ENCODE measurements around the gene TMC2. TPM values are rescaled to one million over a fixed set of nuclear protein-coding genes. Genes with fewer than 3 reads are reported as not detected.

Gene TMC2
- total RNA-seq, 4 donors from 2014 or later = 0.27 TPM; not detected in 3

- DNase-seq = no peak
- Histone ChIP-seq H3K4me3 (no peak overlapping the region), H3K27me3 (no peaks in the 10 kb centered on the region), H3K27ac (no peak overlapping the region), H3K4me1 (no peaks in the 10 kb centered on the region), H3K9me3 (no peaks in the 10 kb centered on the region), H3K36me3 (no peaks in the 10 kb centered on the region)
- no peak for TF ChIP-seq POLR2A (IDR thresholded peaks at IDR 0.05)
- no peak for TF ChIP-seq CTCF (IDR thresholded peaks at IDR 0.05)
Measured at GRCh38 chr20:2617099-2617714, 80.8 kb downstream of the TMC2 start.

- H3K9me3 ChIP-seq = no peaks in the 10 kb centered on the region
- no peak overlapping the region for H3K27ac ChIP-seq
- H3K4me3 ChIP-seq = no peak overlapping the region
- no peaks in the 10 kb centered on the region for H3K36me3 ChIP-seq
- H3K27me3 ChIP-seq = no peaks in the 10 kb centered on the region
- DNase-seq = no peak
- TF ChIP-seq CTCF (IDR thresholded peaks at IDR 0.05) (no peak), POLR2A (IDR thresholded peaks at IDR 0.05) (no peak)
- H3K4me1 ChIP-seq = no peaks in the 10 kb centered on the region
Measured at GRCh38 chr20:2618815-2619214, 82.4 kb downstream of the TMC2 start.

- no peaks in the 10 kb centered on the region for H3K36me3 ChIP-seq
- TF ChIP-seq CTCF (IDR thresholded peaks at IDR 0.05) (no peak), POLR2A (IDR thresholded peaks at IDR 0.05) (no peak)
- no peaks in the 10 kb centered on the region for H3K27me3 ChIP-seq
- H3K9me3 ChIP-seq = no peaks in the 10 kb centered on the region
- H3K4me1 ChIP-seq = no peaks in the 10 kb centered on the region
- DNase-seq = no peak
- H3K27ac ChIP-seq = no peak overlapping the region
- H3K4me3 ChIP-seq = no peak overlapping the region
Measured at GRCh38 chr20:2619337-2619736, 83.0 kb downstream of the TMC2 start.

- Histone ChIP-seq H3K27me3 (no peaks in the 10 kb centered on the region), H3K9me3 (no peaks in the 10 kb centered on the region), H3K36me3 (no peaks in the 10 kb centered on the region), H3K4me1 (no peaks in the 10 kb centered on the region), H3K4me3 (no peak overlapping the region), H3K27ac (no peak overlapping the region)
- no peak for DNase-seq
- TF ChIP-seq CTCF (IDR thresholded peaks at IDR 0.05) (no peak), POLR2A (IDR thresholded peaks at IDR 0.05) (no peak)
Measured at GRCh38 chr20:2619961-2620595, 83.7 kb downstream of the TMC2 start.

- Histone ChIP-seq H3K4me1 (no peaks in the 10 kb centered on the region), H3K27ac (no peak overlapping the region), H3K27me3 (no peaks in the 10 kb centered on the region), H3K4me3 (no peak overlapping the region), H3K9me3 (no peaks in the 10 kb centered on the region), H3K36me3 (no peaks in the 10 kb centered on the region)
- TF ChIP-seq POLR2A (IDR thresholded peaks at IDR 0.05) (no peak), CTCF (IDR thresholded peaks at IDR 0.05) (no peak)
- DNase-seq = no peak
Measured at GRCh38 chr20:2624190-2624589, 87.8 kb downstream of the TMC2 start.

Measured in Peyer's patch (tissue), 4 donors.